K562 treated with DMSO at 1 percent for 12 hours (cell line): ENCODE measurements around the gene RASAL3. TPM values are rescaled to one million over a fixed set of nuclear protein-coding genes. Genes with fewer than 3 reads are reported as not detected.

Experiments used
- total RNA-seq: library from RNA; unstranded; fragments of 300-600 nt; gene quantifications from 2 replicates; pipeline ENCODE4 v1.2.3, GENCODE V29; 2022; ENCODE audit not compliant: insufficient read depth

The RASAL3 gene
- total RNA-seq: not detected in 2 replicates

GRCh38 chr19:15464394-15465385 is at the start of gene RASAL3:
Gene RASAL3, minus strand, starts transcription at chr19:15464544. Its CDS starts 186 bp downstream, at chr19:15464358.

DNA sequence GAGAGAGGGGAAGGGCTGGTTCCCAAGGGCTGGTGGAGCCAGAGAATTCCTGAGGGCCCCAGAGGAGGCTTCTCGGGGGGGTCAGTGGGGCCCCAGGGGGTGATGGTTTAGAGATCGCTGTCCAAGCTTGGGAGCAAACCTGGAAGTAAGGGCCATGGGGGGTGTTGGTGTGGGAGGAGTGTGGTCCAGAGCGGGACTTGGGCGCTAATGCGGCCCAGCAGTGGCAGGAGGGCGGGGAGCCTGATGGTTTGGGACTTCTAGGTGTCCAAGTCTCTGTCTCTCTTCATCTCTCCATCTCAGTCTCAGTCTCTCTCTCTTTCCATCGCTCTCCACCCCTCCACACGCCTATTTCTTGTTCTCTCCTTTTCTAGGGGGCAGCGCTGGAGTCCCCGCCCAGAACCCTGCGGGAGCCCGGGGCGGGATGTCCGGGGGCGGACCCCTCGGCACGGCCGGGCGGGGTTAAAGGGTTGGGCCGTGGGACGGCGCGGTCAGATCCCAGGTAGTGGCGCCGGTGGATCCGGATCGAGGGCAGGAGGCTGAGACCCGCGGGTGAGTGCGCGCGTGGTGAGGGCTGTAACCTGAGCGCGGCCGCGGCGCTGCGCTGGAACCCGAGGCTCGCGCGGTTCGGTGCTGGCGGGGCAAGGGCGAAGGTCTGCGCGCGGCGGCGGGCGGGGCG is 43.8 kb upstream of the RASAL3 start, which contains the start of gene CYP4F22:
CYP4F22 (plus strand) TSS at position 491 of the 676 bp plus-strand sequence. CDS start 16,812 bp downstream, outside the sequence.

GRCh38 chr19:15479391-15480345 is 15.3 kb upstream of the RASAL3 start, which contains the start of gene PGLYRP2:
Gene PGLYRP2, minus strand, starts transcription at chr19:15479501. Its CDS starts 130 bp downstream, at chr19:15479371.

GRCh38 chr19:15449620-15450527 is 14.5 kb downstream of the RASAL3 start, which contains the start of gene WIZ:
Gene WIZ, minus strand, starts transcription at chr19:15449956. Its CDS starts 1,649 bp downstream, at chr19:15448307.

GRCh38 chr19:15418579-15419412 is 45.5 kb downstream of the RASAL3 start, which contains the start of gene AKAP8L:
Gene AKAP8L, minus strand, starts transcription at chr19:15418988. Its CDS starts 65 bp downstream, at chr19:15418923.

Other genes starting within 250 kb of the RASAL3 start
- not detected in 2 replicates for gene EPHX3, start 232.1 kb downstream of the RASAL3 start, total RNA-seq
- 23.0 and 66.1 TPM in 2 replicates for gene BRD4, start 132.0 kb downstream of the RASAL3 start, total RNA-seq
- gene AKAP8, start 84.8 kb downstream of the RASAL3 start, total RNA-seq: 10.3 and 25.1 TPM in 2 replicates
- gene AKAP8L, start 45.6 kb downstream of the RASAL3 start, total RNA-seq: 82.3 and 115 TPM in 2 replicates
- gene WIZ, start 14.6 kb downstream of the RASAL3 start, total RNA-seq: 8.5 and 19.7 TPM in 2 replicates
- gene PGLYRP2, start 15.0 kb upstream of the RASAL3 start, total RNA-seq: not detected in 2 replicates
- gene CYP4F22, start 44.0 kb upstream of the RASAL3 start, total RNA-seq: not detected in 2 replicates
- gene CYP4F8, start 150.7 kb upstream of the RASAL3 start, total RNA-seq: not detected in 2 replicates
- not detected in 2 replicates for gene CYP4F3, start 176.4 kb upstream of the RASAL3 start, total RNA-seq
- not detected in 2 replicates for gene CYP4F12, start 208.5 kb upstream of the RASAL3 start, total RNA-seq